GM12878 (cell line): ENCODE results near the gene ITGB8. TPM values are rescaled to one million over a fixed set of nuclear protein-coding genes. Genes with fewer than 3 reads are reported as not detected.

Experiments
- ATAC-seq: fragments of 200-7000 bp; cut with Tn5 transposase; 3 replicates; pipeline ENCODE4 v1.9.1; 2020; ENCODE audit warnings: mild to moderate bottlenecking, moderate library complexity
- BruUV-seq: library from RNA; stranded (reverse); fragments of 400-500 nt; replicated peaks from 2 replicates; lab custom pipeline; 2021; lab: Mats Ljungman, UMichigan
- CTCF ChIA-PET: fragments of 300-600 bp; sonication (Branson Sonifier 250); formaldehyde crosslinking; extraction: SDS; loops from one replicate; lab custom pipeline; 2021; ENCODE audit warnings: inconsistent platforms; lab: Yijun Ruan, JAX
- POLR2A ChIA-PET: fragments of 350-600 bp; formaldehyde crosslinking; extraction: SDS; loops from one replicate; lab custom pipeline; 2021; ENCODE audit warnings: inconsistent platforms; lab: Charles Lee
- RAD21 ChIA-PET: fragments of 300-600 bp; sonication (Branson Sonifier 250); formaldehyde crosslinking; loops from one replicate; lab custom pipeline; 2023; ENCODE audit warnings: antibody characterized with exemption; ENCODE audit not compliant: unreplicated experiment; lab: Charles Lee
- SMC1A ChIA-PET: fragments of 300-600 bp; sonication (Branson Sonifier 250); formaldehyde crosslinking; loops from one replicate; lab custom pipeline; 2023; ENCODE audit not compliant: unreplicated experiment, uncharacterized antibody; lab: Charles Lee
- DNase-seq: peaks from one replicate; pipeline ENCODE4 v3.0.0-alpha.2; 2011; ENCODE audit warnings: low read depth, low spot score
- FAIRE-seq: peaks from 3 replicates; lab custom pipeline; 2011; peaks lifted over from hg19 to GRCh38; lab: Jason Lieb, UNC
- H2AFZ ChIP-seq: 2 replicates; pipeline ENCODE4 v1.6.0; 2011; ENCODE audit warnings: low read depth, low read length, control low read depth; ENCODE audit not compliant: control insufficient read depth
- H3K27ac ChIP-seq: 2 replicates; pipeline ENCODE4 v1.5.1; 2011; ENCODE audit warnings: control low read depth; ENCODE audit not compliant: control insufficient read depth, insufficient read depth
- H3K27me3 ChIP-seq, 2 experiments: replicated peaks in 1 of 2; 2 replicates each; pipeline versions ENCODE4 v1.6.0 to v1.6.1; 2011; ENCODE audit warnings: low read length in 1 of 2; ENCODE audit not compliant: control insufficient read depth in 2 of 2, insufficient read depth in 2 of 2
- H3K36me3 ChIP-seq, 2 experiments: 2 replicates each; pipeline ENCODE4 v1.5.1; 2011; ENCODE audit warnings: low read length in 1 of 2; ENCODE audit not compliant: control insufficient read depth in 2 of 2, insufficient read depth in 2 of 2
- H3K4me1 ChIP-seq: 2 replicates; pipeline ENCODE4 v1.6.1; 2011; ENCODE audit warnings: mild to moderate bottlenecking, low read length, moderate library complexity, mixed read lengths; ENCODE audit not compliant: control insufficient read depth, insufficient read depth
- H3K4me2 ChIP-seq: 2 replicates; pipeline ENCODE4 v1.6.0; 2011; ENCODE audit warnings: control low read depth; ENCODE audit not compliant: control insufficient read depth, insufficient read depth
- H3K4me3 ChIP-seq: fragments of 200-600 bp; sonication (generic); 2 replicates; pipeline ENCODE4 v1.5.1; 2016
- H3K79me2 ChIP-seq: 2 replicates; pipeline ENCODE4 v1.6.0; 2011; ENCODE audit warnings: low read length; ENCODE audit not compliant: control insufficient read depth, insufficient read depth
- H3K9ac ChIP-seq: 2 replicates; pipeline ENCODE4 v1.8.0; 2011; ENCODE audit warnings: low read length, control low read depth, mixed read lengths; ENCODE audit not compliant: control insufficient read depth, insufficient read depth
- H3K9me3 ChIP-seq: replicated peaks from 3 replicates; pipeline ENCODE4 v1.5.1; 2011; ENCODE audit warnings: mild to moderate bottlenecking, low read length; ENCODE audit not compliant: control insufficient read depth, insufficient read depth
- H4K20me1 ChIP-seq: 2 replicates; pipeline ENCODE4 v1.6.0; 2011; ENCODE audit not compliant: control insufficient read depth, insufficient read depth
- ATF7 ChIP-seq: fragments of 450-650 bp; IDR thresholded peaks from 2 replicates; pipeline ENCODE4 v1.6.1; 2016; ENCODE audit warnings: low read depth, mild to moderate bottlenecking
- CBX5 ChIP-seq: sonication (generic); IDR thresholded peaks from 2 replicates; pipeline ENCODE4 v1.6.1; 2016; ENCODE audit warnings: low read depth, moderate library complexity, mild to moderate bottlenecking, inconsistent platforms
- CHD2 ChIP-seq: IDR thresholded peaks from 2 replicates; pipeline ENCODE4 v1.6.1; 2011; ENCODE audit warnings: low read depth, low read length, improper control_type of control experiment, borderline replicate concordance
- CREB1 ChIP-seq: IDR thresholded peaks from 2 replicates; pipeline ENCODE4 v1.6.1; 2012; ENCODE audit warnings: low read depth, mild to moderate bottlenecking, inconsistent platforms
- FOS ChIP-seq: IDR thresholded peaks from 3 replicates; pipeline ENCODE4 v1.6.1; 2011; ENCODE audit warnings: borderline replicate concordance; ENCODE audit not compliant: insufficient read length; ENCODE audit errors: extremely low read depth
- FOXK2 ChIP-seq: fragments of 450-650 bp; IDR thresholded peaks from 2 replicates; pipeline ENCODE4 v1.6.1; 2017; ENCODE audit warnings: mild to moderate bottlenecking, moderate library complexity
- HDAC6 ChIP-seq: fragments of 200-600 bp; sonication (generic); IDR thresholded peaks from one replicate; pipeline ENCODE4 v1.8.0; 2017; ENCODE audit warnings: antibody characterized with exemption; ENCODE audit not compliant: unreplicated experiment
- NR2C2 ChIP-seq: IDR thresholded peaks from 2 replicates; pipeline ENCODE4 v1.6.1; 2011; ENCODE audit warnings: borderline replicate concordance, low read depth; ENCODE audit not compliant: control insufficient read depth, insufficient read length
- NRF1 ChIP-seq: conservative IDR thresholded peaks from 2 replicates; pipeline ENCODE4 v1.6.1; 2011; ENCODE audit warnings: mild to moderate bottlenecking, low read depth, low read length, improper control_type of control experiment
- POLR2A ChIP-seq: IDR thresholded peaks from 2 replicates; pipeline ENCODE4 v1.6.1; 2011; ENCODE audit warnings: low read depth, mild to moderate bottlenecking, low read length
- POLR2AphosphoS2 ChIP-seq: IDR thresholded peaks from 2 replicates; pipeline ENCODE4 v1.6.1; 2011; ENCODE audit warnings: low read depth, mild to moderate bottlenecking, low read length, improper control_type of control experiment, moderate library complexity
- POLR2AphosphoS5 ChIP-seq: IDR thresholded peaks from 2 replicates; pipeline ENCODE4 v1.6.1; 2011; ENCODE audit warnings: mild to moderate bottlenecking, low read length, inconsistent platforms
- RAD51 ChIP-seq: fragments of 450-650 bp; IDR thresholded peaks from 2 replicates; pipeline ENCODE4 v1.6.1; 2016; ENCODE audit warnings: moderate library complexity, mild to moderate bottlenecking, inconsistent platforms
- RELA ChIP-seq: fragments of 450-650 bp; IDR thresholded peaks from 2 replicates; pipeline ENCODE4 v1.8.0; 2014; ENCODE audit warnings: borderline replicate concordance; ENCODE audit not compliant: partially characterized antibody
- ZNF207 ChIP-seq: fragments of 450-650 bp; IDR thresholded peaks from 2 replicates; pipeline ENCODE4 v1.6.1; 2014; ENCODE audit warnings: antibody characterized with exemption, mild to moderate bottlenecking, borderline replicate concordance
- ZNF24 ChIP-seq: fragments of 450-650 bp; IDR thresholded peaks from 2 replicates; pipeline ENCODE4 v1.6.1; 2017; ENCODE audit warnings: antibody characterized with exemption, mild to moderate bottlenecking
- ZNF384 ChIP-seq: IDR thresholded peaks from 2 replicates; pipeline ENCODE4 v1.6.1; 2012; ENCODE audit warnings: low read depth, mild to moderate bottlenecking, low read length, improper control_type of control experiment, borderline replicate concordance
- WGBS: methylation state at CpG from one replicate; pipeline ENCODE4 v1.1.6; 2016; ENCODE audit warnings: low lambda C conversion rate; ENCODE audit not compliant: insufficient replicate concordance, insufficient coverage; ENCODE audit errors: missing lambda C conversion rate; 5-methylcytosine and 5-hydroxymethylcytosine counted together
- in situ Hi-C: fragments of 300-500 bp; cut with MboI; formaldehyde crosslinking; loops from 9 replicates; pipeline ENCODE4 v1.14.3; 2018; ENCODE audit warnings: mixed read lengths
- intact Hi-C: fragments of 100-400 bp; cut with micrococcal nuclease; formaldehyde crosslinking; loops from one replicate; pipeline ENCODE4 v1.14.2; 2022; ENCODE audit not compliant: unreplicated experiment
- polyA plus RNA-seq, 11 experiments: library from polyadenylated mRNA; depleted of rRNA in 4 of 11; unstranded in 6 of 11; stranded (reverse) in 5 of 11; fragments of >200 nt; fragmentation: Nextera tagmentation in 4 of 11; fragmentation: Illumina TruSeq in 1 of 11; extraction: Ambion mirVana in 4 of 11; extraction: Trizol in 1 of 11; gene quantifications; 1 replicate in 1 of 11; 2 replicates in 10 of 11; pipeline versions ENCODE4 v1.2.1 to v1.2.3, GENCODE V29; 2011 to 2016; ENCODE audit warnings: inconsistent platforms in 2 of 11, missing spikeins in 2 of 11, low read depth in 1 of 11
- total RNA-seq, 4 experiments: library from RNA; depleted of rRNA in 3 of 4; stranded (reverse); fragments of >200 nt in 3 of 4; fragmentation: Illumina TruSeq in 1 of 4; extraction: Trizol in 1 of 4; gene quantifications; 2 replicates each; pipeline versions ENCODE4 v1.2.1 to v1.2.3, GENCODE V29; 2013 to 2021
- TF ChIP-seq, protein P1 (sequence below): fragments of 450-650 bp; IDR thresholded peaks from 2 replicates; pipeline ENCODE4 v1.6.1; 2016; ENCODE audit warnings: mild to moderate bottlenecking, moderate library complexity, borderline replicate concordance
- TF ChIP-seq, protein P2 (sequence below): IDR thresholded peaks from 2 replicates; pipeline ENCODE4 v1.6.1; 2011; ENCODE audit warnings: borderline replicate concordance, low read depth, mild to moderate bottlenecking, moderate library complexity, mixed read lengths, low read length; ENCODE audit not compliant: insufficient read depth; ENCODE audit errors: extremely low read length

ITGB8 gene
- total and polyA plus RNA-seq, 10 of the 15 experiments (the other 5 are each of a cell fraction or from before 2014, with no cell fraction given) = 0.37 to 26.2 (median 1.5) TPM

DNA sequence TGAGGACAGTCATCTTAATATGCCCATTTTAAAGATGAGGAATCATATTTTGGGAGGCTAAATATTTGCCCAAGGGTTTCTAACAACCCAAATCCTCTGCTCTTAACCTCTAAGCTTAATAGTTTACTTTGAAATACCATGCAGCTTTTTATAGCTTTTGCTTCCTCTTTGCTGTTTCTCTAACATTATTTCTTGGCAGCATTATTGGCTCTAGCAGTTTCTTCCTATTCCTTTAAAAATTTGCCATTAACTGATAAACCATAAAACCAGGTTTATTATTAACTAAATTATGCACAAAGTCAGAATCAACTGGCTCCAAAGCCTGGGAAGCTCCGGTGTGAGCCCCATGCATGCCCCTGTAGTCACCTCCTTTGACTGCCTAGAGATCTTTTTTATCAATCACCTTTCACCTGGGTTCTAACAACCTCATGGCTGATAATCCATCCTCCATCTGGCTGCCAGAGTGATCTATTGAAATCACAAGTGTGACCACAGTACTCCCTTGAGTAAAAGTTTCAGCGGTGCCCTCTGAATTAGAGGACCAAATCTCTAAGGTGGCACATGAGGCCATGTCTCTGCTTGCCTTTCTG is 62.4 kb downstream of the ITGB8 start:
- BruUV-seq = no TSS peak
- in situ Hi-C loops (no loop called here), intact Hi-C loops (no loop called here)
- ChIA-PET SMC1A (interaction anchor here (1.0 to 2.0 kb wide), 2 partner anchors 12 to 21 kb away, joined by 3 to 5 read pairs; no protein-coding TSS in a partner anchor), POLR2A (no interaction called here), RAD21 (interaction anchor here (1.7 kb wide), 1 partner anchor 64 kb away, joined by 5 read pairs; no protein-coding TSS in a partner anchor), CTCF (interaction anchor here (0.6 to 1.2 kb wide), 4 partner anchors 9 to 47 kb away, joined by 3 to 4 read pairs (median 3); no protein-coding TSS in a partner anchor)
- Histone ChIP-seq H3K9ac (no peak overlapping the region), H3K4me3 (no peak overlapping the region), H3K4me2 (no peak overlapping the region), H3K79me2 (no peaks in the 10 kb centered on the region), H3K9me3 (no peaks in the 10 kb centered on the region), H3K4me1 (no peaks in the 10 kb centered on the region), H3K27ac (no peak overlapping the region), H2AFZ (no peak overlapping the region), H3K27me3 (no peaks in the 10 kb centered on the region), H4K20me1 (no peaks in the 10 kb centered on the region), H3K36me3 (peaks cover 0 to 1% of the 10 kb centered on the region in 2 experiments; a peak in 2 of 4 replicates)
- no peak for FAIRE-seq
- ATAC-seq = no peak
- TF ChIP-seq NR2C2 (no peak), HDAC6 (no peak), ZNF24 (no peak), NRF1 (no peak), RELA (no peak), POLR2A (no peak), ATF7 (no peak), CHD2 (no peak), RAD51 (no peak), CREB1 (no peak), POLR2AphosphoS5 (no peak), FOS (no peak), CBX5 (no peak), ZNF207 (no peak), ZNF384 (no peak), FOXK2 (no peak), POLR2AphosphoS2 (no peak)
- TF ChIP-seq, protein P1, sequence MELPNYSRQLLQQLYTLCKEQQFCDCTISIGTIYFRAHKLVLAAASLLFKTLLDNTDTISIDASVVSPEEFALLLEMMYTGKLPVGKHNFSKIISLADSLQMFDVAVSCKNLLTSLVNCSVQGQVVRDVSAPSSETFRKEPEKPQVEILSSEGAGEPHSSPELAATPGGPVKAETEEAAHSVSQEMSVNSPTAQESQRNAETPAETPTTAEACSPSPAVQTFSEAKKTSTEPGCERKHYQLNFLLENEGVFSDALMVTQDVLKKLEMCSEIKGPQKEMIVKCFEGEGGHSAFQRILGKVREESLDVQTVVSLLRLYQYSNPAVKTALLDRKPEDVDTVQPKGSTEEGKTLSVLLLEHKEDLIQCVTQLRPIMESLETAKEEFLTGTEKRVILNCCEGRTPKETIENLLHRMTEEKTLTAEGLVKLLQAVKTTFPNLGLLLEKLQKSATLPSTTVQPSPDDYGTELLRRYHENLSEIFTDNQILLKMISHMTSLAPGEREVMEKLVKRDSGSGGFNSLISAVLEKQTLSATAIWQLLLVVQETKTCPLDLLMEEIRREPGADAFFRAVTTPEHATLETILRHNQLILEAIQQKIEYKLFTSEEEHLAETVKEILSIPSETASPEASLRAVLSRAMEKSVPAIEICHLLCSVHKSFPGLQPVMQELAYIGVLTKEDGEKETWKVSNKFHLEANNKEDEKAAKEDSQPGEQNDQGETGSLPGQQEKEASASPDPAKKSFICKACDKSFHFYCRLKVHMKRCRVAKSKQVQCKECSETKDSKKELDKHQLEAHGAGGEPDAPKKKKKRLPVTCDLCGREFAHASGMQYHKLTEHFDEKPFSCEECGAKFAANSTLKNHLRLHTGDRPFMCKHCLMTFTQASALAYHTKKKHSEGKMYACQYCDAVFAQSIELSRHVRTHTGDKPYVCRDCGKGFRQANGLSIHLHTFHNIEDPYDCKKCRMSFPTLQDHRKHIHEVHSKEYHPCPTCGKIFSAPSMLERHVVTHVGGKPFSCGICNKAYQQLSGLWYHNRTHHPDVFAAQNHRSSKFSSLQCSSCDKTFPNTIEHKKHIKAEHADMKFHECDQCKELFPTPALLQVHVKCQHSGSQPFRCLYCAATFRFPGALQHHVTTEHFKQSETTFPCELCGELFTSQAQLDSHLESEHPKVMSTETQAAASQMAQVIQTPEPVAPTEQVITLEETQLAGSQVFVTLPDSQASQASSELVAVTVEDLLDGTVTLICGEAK = no peak
- TF ChIP-seq, protein P2, sequence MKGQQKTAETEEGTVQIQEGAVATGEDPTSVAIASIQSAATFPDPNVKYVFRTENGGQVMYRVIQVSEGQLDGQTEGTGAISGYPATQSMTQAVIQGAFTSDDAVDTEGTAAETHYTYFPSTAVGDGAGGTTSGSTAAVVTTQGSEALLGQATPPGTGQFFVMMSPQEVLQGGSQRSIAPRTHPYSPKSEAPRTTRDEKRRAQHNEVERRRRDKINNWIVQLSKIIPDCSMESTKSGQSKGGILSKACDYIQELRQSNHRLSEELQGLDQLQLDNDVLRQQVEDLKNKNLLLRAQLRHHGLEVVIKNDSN = no peak
- whole genome bisulfite sequencing = 22% methylated on average over 2 of the region's 2 CpGs
- DNase-seq = peak; percentile 8
